HepG2 (cell line): Measurements from ENCODE around the gene RABGAP1L. TPM values are rescaled to one million over a fixed set of nuclear protein-coding genes. Genes with fewer than 3 reads are reported as not detected.

Experiments used
- ETV5 ChIP-seq: IDR thresholded peaks from 2 replicates; pipeline ENCODE4 v1.6.1; 2018; ENCODE audit warnings: missing biosample characterization, missing genetic modification reagents, inconsistent platforms, borderline replicate concordance
- FOXA1 ChIP-seq, 2 experiments: fragments of 450-650 bp in 1 of 2; sonication (generic) in 1 of 2; formaldehyde crosslinking in 1 of 2; IDR thresholded peaks; 2 replicates each; pipeline versions ENCODE4 v1.4.0 to v1.6.1; 2016 to 2020; ENCODE audit warnings: missing genetic modification reagents in 1 of 2
- FOXP1 ChIP-seq, 2 experiments: fragments of 450-650 bp in 1 of 2; IDR thresholded peaks; 2 replicates each; pipeline ENCODE4 v1.6.1; 2017 to 2018; ENCODE audit warnings: antibody characterized with exemption in 1 of 2
- GABPA ChIP-seq, 2 experiments: IDR thresholded peaks; 2 replicates each; pipeline ENCODE4 v1.6.1; 2011 to 2016; ENCODE audit warnings: low read depth in 2 of 2, low read length in 1 of 2, missing biosample characterization in 1 of 2, missing genetic modification characterization in 1 of 2
- RAD51 ChIP-seq: fragments of 450-650 bp; IDR thresholded peaks from 2 replicates; pipeline ENCODE4 v1.6.1; 2016; ENCODE audit warnings: borderline replicate concordance
- SIX1 ChIP-seq: sonication (generic); formaldehyde crosslinking; IDR thresholded peaks from 2 replicates; pipeline ENCODE4 v1.4.0; 2020; ENCODE audit warnings: missing genetic modification reagents, borderline replicate concordance
- SKIL ChIP-seq: sonication (generic); formaldehyde crosslinking; IDR thresholded peaks from 2 replicates; pipeline ENCODE4 v1.8.0; 2022; ENCODE audit warnings: missing genetic modification reagents, mild to moderate bottlenecking, moderate library complexity, borderline replicate concordance
- SOX13 ChIP-seq, 3 experiments: fragments of 450-650 bp in 1 of 3; sonication (generic) in 1 of 3; formaldehyde crosslinking in 1 of 3; IDR thresholded peaks in 2 of 3; conservative IDR thresholded peaks in 1 of 3; 2 replicates each; pipeline versions ENCODE4 v1.5.0 to v1.6.1; 2016 to 2020; ENCODE audit warnings: antibody characterized with exemption in 1 of 3, mild to moderate bottlenecking in 1 of 3, missing compliant biosample characterization in 1 of 3, missing genetic modification reagents in 1 of 3, moderate library complexity in 1 of 3
- TCF7 ChIP-seq: sonication (generic); IDR thresholded peaks from 2 replicates; pipeline ENCODE4 v1.6.1; 2016; ENCODE audit warnings: antibody characterized with exemption, low read depth
- ZKSCAN8 ChIP-seq: IDR thresholded peaks from 2 replicates; pipeline ENCODE4 v1.6.1; 2016; ENCODE audit warnings: borderline replicate concordance, missing genetic modification reagents, missing compliant biosample characterization
- ZNF274 ChIP-seq: sonication (generic); formaldehyde crosslinking; IDR thresholded peaks from 2 replicates; pipeline ENCODE4 v1.5.1; 2020; ENCODE audit warnings: mild to moderate bottlenecking, missing genetic modification reagents
- ZNF496 ChIP-seq: sonication (generic); formaldehyde crosslinking; IDR thresholded peaks from 2 replicates; pipeline ENCODE4 v1.8.1; 2023; ENCODE audit warnings: mild to moderate bottlenecking, moderate library complexity, missing genetic modification reagents; ENCODE audit not compliant: insufficient replicate concordance
- ZNF547 ChIP-seq: sonication (generic); formaldehyde crosslinking; IDR thresholded peaks from 2 replicates; pipeline ENCODE4 v1.5.1; 2020; ENCODE audit warnings: mild to moderate bottlenecking, missing genetic modification reagents
- ZNF792 ChIP-seq: IDR thresholded peaks from 2 replicates; pipeline ENCODE4 v1.6.1; 2016
- ZSCAN9 ChIP-seq: IDR thresholded peaks from 2 replicates; pipeline ENCODE4 v1.6.1; 2016; ENCODE audit warnings: borderline replicate concordance
- polyA plus RNA-seq, 8 experiments: library from polyadenylated mRNA; depleted of rRNA in 3 of 8; stranded (reverse) in 7 of 8; unstranded in 1 of 8; fragments of >200 nt; fragmentation: Illumina TruSeq in 4 of 8; extraction: Trizol in 4 of 8; gene quantifications; 2 replicates each; pipeline versions ENCODE4 v1.2.1 to v1.2.3, GENCODE V29; 2011 to 2016; ENCODE audit warnings: low read depth in 4 of 8, missing spikeins in 1 of 8, mixed read lengths in 1 of 8; ENCODE audit not compliant: insufficient read depth in 1 of 8
- total RNA-seq, 5 experiments: library from RNA; depleted of rRNA; stranded (reverse); fragments of >200 nt; fragmentation: Illumina TruSeq; extraction: Trizol; gene quantifications; 2 replicates each; pipeline ENCODE4 v1.2.3, GENCODE V29; 2016; ENCODE audit warnings: low read depth in 1 of 5
- TF ChIP-seq, protein P1 (sequence below): IDR thresholded peaks from 2 replicates; pipeline ENCODE4 v1.6.1; 2016; ENCODE audit warnings: mild to moderate bottlenecking
- TF ChIP-seq, protein P2 (sequence below): IDR thresholded peaks from 2 replicates; pipeline ENCODE4 v1.6.1; 2016; ENCODE audit warnings: low read depth, missing genetic modification reagents, missing compliant biosample characterization

Gene RABGAP1L
- total and polyA plus RNA-seq, 2 of the 13 experiments (the other 11 are each of a cell fraction or from before 2014, with no cell fraction given): 7.9 to 22.6 TPM

GRCh38 chr1:174682419-174683008 is 523.2 kb downstream of the RABGAP1L start (continued):
- TF ChIP-seq FOXA1 (IDR thresholded peaks at IDR 0.05) (0 out of 2 replicates have a peak, but pooled peaks have one; percentile 23), FOXA1 (CRISPR knock-in tag; IDR thresholded peaks at IDR 0.05) (0 out of 2 replicates have a peak, but pooled peaks have one; percentile 10), FOXP1 (IDR thresholded peaks at IDR 0.05) (0 out of 2 replicates have a peak, but pooled peaks have one; percentile 48), FOXP1 (CRISPR knock-in tag; IDR thresholded peaks at IDR 0.05) (peak; percentile 70), ZKSCAN8 (CRISPR knock-in tag) (0 out of 2 replicates have a peak, but pooled peaks have one; percentile 57), SOX13 (IDR thresholded peaks at IDR 0.05) (no peak), SOX13 (CRISPR knock-in tag; conservative IDR thresholded peaks at IDR 0.05 in 1 of 2, IDR thresholded peaks at IDR 0.05 in 1 of 2) (peak in 1 of 2 experiments; percentile 75; a peak in 2 of 4 replicates), SKIL (CRISPR knock-in tag) (no peak), RAD51 (no peak), ZNF496 (CRISPR knock-in tag) (no peak), GABPA (IDR thresholded peaks at IDR 0.05; ENCODE audit: low read depth, low read length) (no peak), GABPA (CRISPR knock-in tag; IDR thresholded peaks at IDR 0.05; ENCODE audit: low read depth) (no peak), ZNF274 (CRISPR knock-in tag) (no peak), ETV5 (CRISPR knock-in tag) (no peak), ZNF547 (no peak), ZSCAN9 (CRISPR knock-in tag) (0 out of 2 replicates have a peak, but pooled peaks have one; percentile 25), TCF7 (peak; percentile 68), SIX1 (peak; percentile 59; the same call in 1 of the 2 replicates), ZNF792 (no peak)
- TF ChIP-seq, protein P1, sequence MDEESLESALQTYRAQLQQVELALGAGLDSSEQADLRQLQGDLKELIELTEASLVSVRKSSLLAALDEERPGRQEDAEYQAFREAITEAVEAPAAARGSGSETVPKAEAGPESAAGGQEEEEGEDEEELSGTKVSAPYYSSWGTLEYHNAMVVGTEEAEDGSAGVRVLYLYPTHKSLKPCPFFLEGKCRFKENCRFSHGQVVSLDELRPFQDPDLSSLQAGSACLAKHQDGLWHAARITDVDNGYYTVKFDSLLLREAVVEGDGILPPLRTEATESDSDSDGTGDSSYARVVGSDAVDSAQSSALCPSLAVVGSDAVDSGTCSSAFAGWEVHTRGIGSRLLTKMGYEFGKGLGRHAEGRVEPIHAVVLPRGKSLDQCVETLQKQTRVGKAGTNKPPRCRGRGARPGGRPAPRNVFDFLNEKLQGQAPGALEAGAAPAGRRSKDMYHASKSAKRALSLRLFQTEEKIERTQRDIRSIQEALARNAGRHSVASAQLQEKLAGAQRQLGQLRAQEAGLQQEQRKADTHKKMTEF (CRISPR knock-in tag): peak; percentile 43; the same call in 1 of the 2 replicates
- TF ChIP-seq, protein P2, sequence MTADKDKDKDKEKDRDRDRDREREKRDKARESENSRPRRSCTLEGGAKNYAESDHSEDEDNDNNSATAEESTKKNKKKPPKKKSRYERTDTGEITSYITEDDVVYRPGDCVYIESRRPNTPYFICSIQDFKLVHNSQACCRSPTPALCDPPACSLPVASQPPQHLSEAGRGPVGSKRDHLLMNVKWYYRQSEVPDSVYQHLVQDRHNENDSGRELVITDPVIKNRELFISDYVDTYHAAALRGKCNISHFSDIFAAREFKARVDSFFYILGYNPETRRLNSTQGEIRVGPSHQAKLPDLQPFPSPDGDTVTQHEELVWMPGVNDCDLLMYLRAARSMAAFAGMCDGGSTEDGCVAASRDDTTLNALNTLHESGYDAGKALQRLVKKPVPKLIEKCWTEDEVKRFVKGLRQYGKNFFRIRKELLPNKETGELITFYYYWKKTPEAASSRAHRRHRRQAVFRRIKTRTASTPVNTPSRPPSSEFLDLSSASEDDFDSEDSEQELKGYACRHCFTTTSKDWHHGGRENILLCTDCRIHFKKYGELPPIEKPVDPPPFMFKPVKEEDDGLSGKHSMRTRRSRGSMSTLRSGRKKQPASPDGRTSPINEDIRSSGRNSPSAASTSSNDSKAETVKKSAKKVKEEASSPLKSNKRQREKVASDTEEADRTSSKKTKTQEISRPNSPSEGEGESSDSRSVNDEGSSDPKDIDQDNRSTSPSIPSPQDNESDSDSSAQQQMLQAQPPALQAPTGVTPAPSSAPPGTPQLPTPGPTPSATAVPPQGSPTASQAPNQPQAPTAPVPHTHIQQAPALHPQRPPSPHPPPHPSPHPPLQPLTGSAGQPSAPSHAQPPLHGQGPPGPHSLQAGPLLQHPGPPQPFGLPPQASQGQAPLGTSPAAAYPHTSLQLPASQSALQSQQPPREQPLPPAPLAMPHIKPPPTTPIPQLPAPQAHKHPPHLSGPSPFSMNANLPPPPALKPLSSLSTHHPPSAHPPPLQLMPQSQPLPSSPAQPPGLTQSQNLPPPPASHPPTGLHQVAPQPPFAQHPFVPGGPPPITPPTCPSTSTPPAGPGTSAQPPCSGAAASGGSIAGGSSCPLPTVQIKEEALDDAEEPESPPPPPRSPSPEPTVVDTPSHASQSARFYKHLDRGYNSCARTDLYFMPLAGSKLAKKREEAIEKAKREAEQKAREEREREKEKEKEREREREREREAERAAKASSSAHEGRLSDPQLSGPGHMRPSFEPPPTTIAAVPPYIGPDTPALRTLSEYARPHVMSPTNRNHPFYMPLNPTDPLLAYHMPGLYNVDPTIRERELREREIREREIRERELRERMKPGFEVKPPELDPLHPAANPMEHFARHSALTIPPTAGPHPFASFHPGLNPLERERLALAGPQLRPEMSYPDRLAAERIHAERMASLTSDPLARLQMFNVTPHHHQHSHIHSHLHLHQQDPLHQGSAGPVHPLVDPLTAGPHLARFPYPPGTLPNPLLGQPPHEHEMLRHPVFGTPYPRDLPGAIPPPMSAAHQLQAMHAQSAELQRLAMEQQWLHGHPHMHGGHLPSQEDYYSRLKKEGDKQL (CRISPR knock-in tag): no peak
